Heart left ventricle (tissue), 16 donors: ENCODE data around the gene OPRL1. TPM values are rescaled to one million over a fixed set of nuclear protein-coding genes. Genes with fewer than 3 reads are reported as not detected.
A peak's percentile ranks its signal among the peaks of the same experiment; 100 is the strongest.

ENCODE experiments used
- ATAC-seq, 4 donors: fragments of 200-7000 bp; cut with Tn5 transposase; one replicate each; pipeline ENCODE4 v1.9.1; 2020 to 2022; ENCODE audit warnings: moderate library complexity in 4 of 4, mild to moderate bottlenecking in 3 of 4, moderate number of reproducible peaks in 1 of 4
- DNase-seq, 5 donors: peaks; one replicate each; pipeline ENCODE4 v3.0.0-alpha.2; 2020
- H3K27ac ChIP-seq, 12 donors: fragments of 200-600 bp; sonication (generic) in 4 of 12; one replicate each; pipeline versions ENCODE4 v1.5.0 to v1.8.0; 2016 to 2022; ENCODE audit warnings: mild to moderate bottlenecking in 2 of 12
- H3K27me3 ChIP-seq, 9 donors: fragments of 200-600 bp; sonication (generic) in 2 of 9; one replicate each; pipeline versions ENCODE4 v1.5.1 to v1.8.0; 2016 to 2022; ENCODE audit warnings: mild to moderate bottlenecking in 3 of 9
- H3K36me3 ChIP-seq, 9 donors: fragments of 200-600 bp; sonication (generic) in 2 of 9; one replicate each; pipeline versions ENCODE4 v1.5.0 to v1.8.0; 2018 to 2022; ENCODE audit warnings: mild to moderate bottlenecking in 2 of 9
- H3K4me1 ChIP-seq, 12 donors: fragments of 200-600 bp; sonication (generic) in 4 of 12; one replicate each; pipeline versions ENCODE4 v1.5.0 to v1.8.0; 2016 to 2022; ENCODE audit warnings: mild to moderate bottlenecking in 3 of 12
- H3K4me3 ChIP-seq, 12 donors: fragments of 200-600 bp; sonication (generic) in 4 of 12; one replicate each; pipeline versions ENCODE4 v1.5.0 to v1.8.0; 2017 to 2022; ENCODE audit warnings: mild to moderate bottlenecking in 9 of 12, moderate library complexity in 4 of 12
- H3K9me3 ChIP-seq, 12 donors: fragments of 200-600 bp; sonication (generic) in 4 of 12; one replicate each; pipeline versions ENCODE4 v1.5.0 to v1.8.0; 2016 to 2022; ENCODE audit warnings: mild to moderate bottlenecking in 1 of 12
- POLR2A ChIP-seq, 2 donors: fragments of 450-650 bp; IDR thresholded peaks; one replicate each; pipeline ENCODE4 v1.6.1; 2017; ENCODE audit warnings: antibody characterized with exemption in 2 of 2, mild to moderate bottlenecking in 2 of 2, moderate library complexity in 2 of 2
- WGBS, 4 donors: extraction: QIAGEN DNeasy Blood & Tissue Kit in 2 of 4; methylation state at CpG; one replicate each; pipeline versions ENCODE4 v1.1.5 to v1.1.7; 2013 to 2018; 5-methylcytosine and 5-hydroxymethylcytosine counted together
- intact Hi-C, 10 donors: fragments of 100-400 bp; cut with DNase I; formaldehyde crosslinking; loops; one replicate each; pipeline versions ENCODE4 v1.11.1 to v1.14.2; 2022
- polyA plus RNA-seq, 2 donors: library from polyadenylated mRNA; stranded (reverse); fragments of 200-250 nt; gene quantifications; one replicate each; pipeline ENCODE4 v1.2.3, GENCODE V29; 2013
- total RNA-seq, 9 donors: library from RNA; depleted of rRNA in 2 of 9; stranded (reverse); fragments of >200 nt in 2 of 9; fragmentation: NEBNext Ultra II Directional in 3 of 9; extraction: Animal tissue kit (Norgen Biotek cat#: 25700) in 3 of 9; gene quantifications; one replicate each; pipeline versions ENCODE4 v1.1.0 to v1.2.4, GENCODE V29; 2016 to 2023
- TF ChIP-seq, protein P1 (sequence below), 12 donors: fragments of 200-600 bp; sonication (generic) in 4 of 12; IDR thresholded peaks; one replicate each; pipeline versions ENCODE4 v1.5.0 to v1.8.0; 2018 to 2022; ENCODE audit warnings: antibody characterized with exemption in 12 of 12, mild to moderate bottlenecking in 5 of 12
- donor health status: ischemic (EF 13 %, LVEDD 7.1; RV severe dilation, severe dysfunction).
- donor health status: healthy with polysubstance abuse.
- donor health status: DM: no; HTN: yes; CAD: no.
- donor health status: DM: no; HTN: no; CAD: no.
- donor health status: ischemic (EF 25% LVEDD 6.9; RV normal size, moderate dysfunction).
- donor health status: ischemic (EF 25% LVEDD 5.7; RV mildly dilated, moderate dysfunction).
- donor health status: healthy.
- donor health status: DM: yes; HTN: yes; CAD: no.
- donor health status: ischemic (EF 35%, LVEDD 5.7; RV mildly dilated, moderate dysfunction).
- donor health status: nonischemic (EF 11% LVEDD 7.7; RV severe dilation, severe dysfunction).
- donor health status: DM: yes; HTN: yes; CAD: no.
- donor health status: PGD.
- donor health status: ischemic (EF 29% LVEDD 5.4; RV normal size, mild dysfunction).
- donor health status: nonischemic (EF 23%, LVEDD 6.1; RV moderate dilation, normal function).

The OPRL1 gene
- total and polyA plus RNA-seq, 11 donors, result 0.18 to 1.9 (median 0.54) TPM

DNA sequence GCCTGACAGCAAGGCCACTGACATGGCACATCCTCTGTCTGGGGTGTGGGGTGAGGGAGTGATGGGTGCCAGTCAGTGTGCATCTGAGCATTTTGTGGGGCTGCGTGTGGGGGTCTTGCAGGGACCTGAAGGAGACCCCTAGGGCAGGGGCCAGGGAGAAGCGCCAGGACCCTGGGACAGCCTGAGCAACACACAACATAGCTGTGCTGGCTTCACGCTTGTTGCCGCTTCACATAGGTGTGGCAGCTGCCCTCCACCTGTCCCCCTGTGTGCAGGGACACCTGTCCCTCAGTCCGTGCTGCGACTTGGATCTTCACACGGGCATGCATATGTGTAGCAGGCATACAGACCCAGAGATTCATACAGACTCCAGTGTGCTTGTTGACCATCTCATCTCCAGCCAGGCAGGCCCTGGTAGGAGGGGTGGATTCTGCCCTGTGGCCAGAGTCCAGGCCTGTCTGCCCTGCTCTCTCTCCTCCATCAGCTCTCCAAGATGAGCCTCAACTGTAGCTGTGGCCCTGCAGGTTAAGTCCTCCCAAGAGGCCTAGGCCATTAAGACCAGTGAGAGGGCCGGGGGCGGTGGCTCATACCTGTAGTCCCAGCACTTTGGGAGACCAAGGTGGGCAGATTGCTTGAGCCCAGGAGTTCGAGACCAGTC lies 30.7 kb downstream of the OPRL1 start:
- H3K4me3 ChIP-seq, result no peak overlapping the region
- 91 to 94% (median 93%) methylated on average over 9 to 10 of the region's 10 CpGs for WGBS, 4 donors
- H3K9me3 ChIP-seq, result no peaks in the 10 kb centered on the region
- H3K36me3 ChIP-seq, result no peaks in the 10 kb centered on the region
- no peak overlapping the region for H3K27ac ChIP-seq
- TF ChIP-seq, protein P1, sequence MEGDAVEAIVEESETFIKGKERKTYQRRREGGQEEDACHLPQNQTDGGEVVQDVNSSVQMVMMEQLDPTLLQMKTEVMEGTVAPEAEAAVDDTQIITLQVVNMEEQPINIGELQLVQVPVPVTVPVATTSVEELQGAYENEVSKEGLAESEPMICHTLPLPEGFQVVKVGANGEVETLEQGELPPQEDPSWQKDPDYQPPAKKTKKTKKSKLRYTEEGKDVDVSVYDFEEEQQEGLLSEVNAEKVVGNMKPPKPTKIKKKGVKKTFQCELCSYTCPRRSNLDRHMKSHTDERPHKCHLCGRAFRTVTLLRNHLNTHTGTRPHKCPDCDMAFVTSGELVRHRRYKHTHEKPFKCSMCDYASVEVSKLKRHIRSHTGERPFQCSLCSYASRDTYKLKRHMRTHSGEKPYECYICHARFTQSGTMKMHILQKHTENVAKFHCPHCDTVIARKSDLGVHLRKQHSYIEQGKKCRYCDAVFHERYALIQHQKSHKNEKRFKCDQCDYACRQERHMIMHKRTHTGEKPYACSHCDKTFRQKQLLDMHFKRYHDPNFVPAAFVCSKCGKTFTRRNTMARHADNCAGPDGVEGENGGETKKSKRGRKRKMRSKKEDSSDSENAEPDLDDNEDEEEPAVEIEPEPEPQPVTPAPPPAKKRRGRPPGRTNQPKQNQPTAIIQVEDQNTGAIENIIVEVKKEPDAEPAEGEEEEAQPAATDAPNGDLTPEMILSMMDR (IDR thresholded peaks at IDR 0.05), result no peak
- TF ChIP-seq POLR2A (IDR thresholded peaks at IDR 0.05), result no peak
- intact Hi-C loops, result loop anchor here in 3 of 10 donors (10.0 kb wide), 1 partner anchor 76 kb away; the partner anchor contains the start of gene C20orf204 (in 3 of the 3)
- DNase-seq (peak in 1 of 5 donors; percentile 17), ATAC-seq (no peak)
- H3K4me1 ChIP-seq, result no peaks in the 10 kb centered on the region
- peaks cover 0 to 15% (median 0%) of the 10 kb centered on the region in 9 donors for H3K27me3 ChIP-seq

GRCh38 chr20:64111841-64112641 lies 32.2 kb downstream of the OPRL1 start:
- 76 to 85% (median 79%) methylated on average over 18 to 19 of the region's 19 CpGs for WGBS, 4 donors
- Histone ChIP-seq H3K4me3 (no peak overlapping the region), H3K36me3 (no peaks in the 10 kb centered on the region), H3K27ac (no peak overlapping the region), H3K27me3 (peaks cover 0 to 8% (median 0%) of the 10 kb centered on the region in 9 donors), H3K4me1 (no peaks in the 10 kb centered on the region), H3K9me3 (no peaks in the 10 kb centered on the region)
- TF ChIP-seq POLR2A (IDR thresholded peaks at IDR 0.05), result no peak
- TF ChIP-seq, protein P1 (IDR thresholded peaks at IDR 0.05), result no peak
- peak in 2 of 5 donors; percentile 7 to 13 for DNase-seq
- intact Hi-C loops, result loop anchor here in 3 of 10 donors (10.0 kb wide), 1 partner anchor 77 kb away; the partner anchor contains the start of gene C20orf204 (in 3 of the 3)
- ATAC-seq, result no peak

DNA sequence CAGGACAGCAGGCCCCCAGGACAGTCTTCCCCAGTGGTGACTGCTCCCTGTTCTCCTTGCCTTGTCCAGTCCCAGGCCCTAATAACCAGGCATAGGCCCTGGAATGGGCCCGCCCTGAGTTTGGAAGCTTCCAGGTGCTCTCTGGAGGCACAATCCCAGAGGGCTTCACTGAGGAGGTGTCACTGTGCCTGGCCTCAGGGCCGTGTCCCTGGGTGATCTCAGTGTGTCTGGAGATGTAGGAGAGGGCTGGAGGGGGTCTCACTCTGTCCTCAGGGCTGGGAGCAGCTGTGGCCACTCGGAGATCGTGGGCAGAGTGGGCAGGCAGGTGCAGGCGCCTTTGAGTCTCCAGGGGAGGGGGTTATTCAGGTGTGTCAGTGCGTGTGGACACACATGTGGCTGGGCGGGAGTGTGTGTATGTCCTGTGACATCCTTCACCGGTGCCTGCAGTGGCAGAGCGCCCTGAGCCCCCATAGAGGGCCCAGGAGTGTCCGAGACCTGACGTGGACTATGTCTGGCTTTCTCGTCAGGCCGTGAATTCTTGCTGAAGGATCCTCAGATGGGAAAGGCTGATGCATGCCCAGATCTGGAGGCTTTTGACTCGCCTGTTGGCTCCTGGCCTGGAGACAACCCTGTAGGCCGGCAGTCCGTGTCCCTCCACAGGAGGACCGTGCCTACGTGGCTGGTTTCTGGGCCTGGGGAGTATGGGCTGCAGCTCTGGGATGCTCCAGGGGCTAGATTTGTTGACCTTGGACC lies 33.0 kb downstream of the OPRL1 start:
- ATAC-seq (no peak), DNase-seq (peak in 2 of 5 donors; percentile 11 to 15)
- Histone ChIP-seq H3K36me3 (no peaks in the 10 kb centered on the region), H3K27me3 (peaks cover 0 to under 1% (median 0%) of the 10 kb centered on the region in 9 donors), H3K9me3 (no peaks in the 10 kb centered on the region), H3K27ac (no peak overlapping the region), H3K4me1 (no peaks in the 10 kb centered on the region), H3K4me3 (no peak overlapping the region)
- WGBS, 4 donors, result 81 to 88% (median 82%) methylated on average over 15 to 18 of the region's 18 CpGs
- no peak for TF ChIP-seq POLR2A (IDR thresholded peaks at IDR 0.05)
- TF ChIP-seq, protein P1 (IDR thresholded peaks at IDR 0.05), result no peak
- intact Hi-C loops, result loop anchor here in 3 of 10 donors (10.0 kb wide), 1 partner anchor 78 kb away; the partner anchor contains the start of gene C20orf204 (in 3 of the 3)
